H7 (cell line): ENCODE measurements around the gene ECSCR. TPM values are rescaled to one million over a fixed set of nuclear protein-coding genes. Genes with fewer than 3 reads are reported as not detected.
A peak's percentile ranks its signal among the peaks of the same experiment; 100 is the strongest.

Experiments used
- DNase-seq: peaks from one replicate; pipeline ENCODE4 v3.0.0; 2012
- H3K27me3 ChIP-seq: 2 replicates; pipeline ENCODE4 v1.6.0; 2011; ENCODE audit warnings: mild to moderate bottlenecking, low read length; ENCODE audit not compliant: control insufficient read depth, insufficient read depth
- H3K36me3 ChIP-seq: replicated peaks from 2 replicates; pipeline ENCODE4 v1.5.1; 2011; ENCODE audit warnings: low read length; ENCODE audit not compliant: control insufficient read depth, insufficient read depth
- H3K4me3 ChIP-seq: 2 replicates; pipeline ENCODE4 v1.5.1; 2011; ENCODE audit warnings: low read depth, mild to moderate bottlenecking, control low read depth, low read length, moderate library complexity; ENCODE audit not compliant: insufficient read depth
- total RNA-seq: library from RNA; depleted of rRNA; stranded (reverse); fragments of >200 nt; shearing (Covaris generic); gene quantifications from 2 replicates; pipeline ENCODE4 v1.2.3, GENCODE V29; 2014; rRNA removed

ECSCR gene
- total RNA-seq, 1 experiment from 2014 or later: 6.4 TPM

DNA sequence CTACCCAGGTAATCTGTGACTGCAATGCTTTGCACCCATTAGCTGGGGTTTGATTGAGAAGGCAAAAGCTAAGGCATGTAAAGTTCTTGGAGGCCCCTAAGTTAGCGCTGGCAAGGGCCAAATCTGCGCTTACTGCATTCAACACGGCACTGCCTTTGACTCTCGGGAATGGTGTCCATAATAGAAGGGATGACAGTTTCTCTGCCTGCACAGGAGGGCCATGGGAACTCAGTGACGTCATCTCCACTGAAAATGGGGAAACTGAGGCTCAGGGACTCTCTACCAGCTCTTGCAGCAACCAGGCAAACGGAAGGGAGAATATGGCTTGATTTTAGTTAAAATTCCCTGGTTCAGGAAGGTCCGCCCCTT, 59.1 kb downstream of the ECSCR start:
- Histone ChIP-seq H3K36me3 (peaks cover 8% of the 10 kb centered on the region), H3K4me3 (peak overlapping the region; percentile 65), H3K27me3 (no peaks in the 10 kb centered on the region)
- DNase-seq: peak; percentile 35

GRCh38 chr5:139402561-139403158, 59.9 kb downstream of the ECSCR start:
- H3K4me3 ChIP-seq: no peak overlapping the region
- peak; percentile 85 for DNase-seq
- no peaks in the 10 kb centered on the region for H3K27me3 ChIP-seq
- H3K36me3 ChIP-seq: peaks cover 8% of the 10 kb centered on the region

- Histone ChIP-seq H3K4me3 (no peak overlapping the region), H3K27me3 (no peaks in the 10 kb centered on the region), H3K36me3 (peaks cover 8% of the 10 kb centered on the region)
- DNase-seq: no peak
Observed at GRCh38 chr5:139401546-139401945, 61.0 kb downstream of the ECSCR start.

- no peak overlapping the region for H3K4me3 ChIP-seq
Observed at GRCh38 chr5:139399501-139400121, 62.9 kb downstream of the ECSCR start.

More at GRCh38 chr5:139399501-139400121, 62.9 kb downstream of the ECSCR start:
- Histone ChIP-seq H3K36me3 (peaks cover 8% of the 10 kb centered on the region), H3K27me3 (peaks cover 12% of the 10 kb centered on the region)
- DNase-seq: no peak

Other genes starting within 250 kb of the ECSCR start
- 228 and 239 TPM in 2 replicates for gene MATR3, start 169.0 kb downstream of the ECSCR start, total RNA-seq
- gene PAIP2, start 120.9 kb downstream of the ECSCR start, total RNA-seq: 50.9 and 57.0 TPM in 2 replicates
- gene SLC23A1, start 79.4 kb downstream of the ECSCR start, total RNA-seq: not detected in 2 replicates
- gene MZB1, start 72.8 kb downstream of the ECSCR start, total RNA-seq: 0.18 TPM in 1 of 2 replicates, not detected in the other
- gene PROB1, start 67.6 kb downstream of the ECSCR start, total RNA-seq: 1.4 and 1.7 TPM in 2 replicates
- 7.7 and 8.6 TPM in 2 replicates for gene SPATA24, start 58.7 kb downstream of the ECSCR start, total RNA-seq
- 6.3 and 9.8 TPM in 2 replicates for gene DNAJC18, start 23.2 kb downstream of the ECSCR start, total RNA-seq
- not detected in 2 replicates for gene SMIM33, start 8.3 kb upstream of the ECSCR start, total RNA-seq
- gene STING1, start 20.0 kb upstream of the ECSCR start, total RNA-seq: 0.15 and 0.21 TPM in 2 replicates
- 150 and 167 TPM in 2 replicates for gene UBE2D2, start 98.6 kb upstream of the ECSCR start, total RNA-seq
- 150 and 154 TPM in 2 replicates for gene CXXC5, start 185.6 kb upstream of the ECSCR start, total RNA-seq